ENCODE data around the gene TBC1D1. TPM values are rescaled to one million over a fixed set of nuclear protein-coding genes. Genes with fewer than 3 reads are reported as not detected.

The TBC1D1 gene
- total RNA-seq, 1 donor from 2014 or later, result 113 TPM

- no peak for TF ChIP-seq CTCF (conservative IDR thresholded peaks at IDR 0.05)
- peaks cover 3% of the 10 kb centered on the region for H3K27me3 Mint-ChIP-seq (ENCODE audit: low read depth)
- DNase-seq (ENCODE audit: low read depth, low spot score), result no peak
- H3K4me3 Mint-ChIP-seq, result no peak overlapping the region
- no peak overlapping the region for H3K27ac Mint-ChIP-seq (ENCODE audit: unreplicated experiment)
- peaks cover 14% of the 10 kb centered on the region for H3K4me1 Mint-ChIP-seq
- no peaks in the 10 kb centered on the region for H3K36me3 Mint-ChIP-seq (ENCODE audit: low read depth)
- H3K9me3 Mint-ChIP-seq, result no peaks in the 10 kb centered on the region
These were observed 14.8 kb downstream of the TBC1D1 start for GRCh38 chr4:37905533-37906169.

GRCh38 chr4:37908488-37909331 is 17.8 kb downstream of the TBC1D1 start:
- Mint-ChIP-seq H3K27ac (ENCODE audit: unreplicated experiment) (no peak overlapping the region), H3K4me3 (no peak overlapping the region), H3K27me3 (ENCODE audit: low read depth) (peaks cover under 1% of the 10 kb centered on the region), H3K9me3 (no peaks in the 10 kb centered on the region), H3K36me3 (ENCODE audit: low read depth) (no peaks in the 10 kb centered on the region), H3K4me1 (peaks cover 14% of the 10 kb centered on the region)
- no peak for TF ChIP-seq CTCF (conservative IDR thresholded peaks at IDR 0.05)
- no peak for DNase-seq (ENCODE audit: low read depth, low spot score)

- no peaks in the 10 kb centered on the region for H3K36me3 Mint-ChIP-seq (ENCODE audit: low read depth)
These were observed 18.6 kb downstream of the TBC1D1 start for GRCh38 chr4:37909332-37910090.

GRCh38 chr4:37910091-37910486 is 19.2 kb downstream of the TBC1D1 start:
- H3K36me3 Mint-ChIP-seq (ENCODE audit: low read depth), result no peaks in the 10 kb centered on the region
- no peak for TF ChIP-seq CTCF (conservative IDR thresholded peaks at IDR 0.05)

More at GRCh38 chr4:37909332-37910090, 18.6 kb downstream of the TBC1D1 start:
- no peaks in the 10 kb centered on the region for H3K9me3 Mint-ChIP-seq
- no peaks in the 10 kb centered on the region for H3K27me3 Mint-ChIP-seq (ENCODE audit: low read depth)
- peaks cover 14% of the 10 kb centered on the region for H3K4me1 Mint-ChIP-seq
- no peak for DNase-seq (ENCODE audit: low read depth, low spot score)
- no peak for TF ChIP-seq CTCF (conservative IDR thresholded peaks at IDR 0.05)
- no peak overlapping the region for H3K4me3 Mint-ChIP-seq
- H3K27ac Mint-ChIP-seq (ENCODE audit: unreplicated experiment), result no peak overlapping the region

GRCh38 chr4:37914539-37914938 is 23.7 kb downstream of the TBC1D1 start:
- peaks cover 3% of the 10 kb centered on the region for H3K4me1 Mint-ChIP-seq
- no peak for TF ChIP-seq CTCF (conservative IDR thresholded peaks at IDR 0.05)
- no peaks in the 10 kb centered on the region for H3K9me3 Mint-ChIP-seq
- no peaks in the 10 kb centered on the region for H3K27me3 Mint-ChIP-seq (ENCODE audit: low read depth)
- H3K27ac Mint-ChIP-seq (ENCODE audit: unreplicated experiment), result no peak overlapping the region
- H3K36me3 Mint-ChIP-seq (ENCODE audit: low read depth), result no peaks in the 10 kb centered on the region
- no peak overlapping the region for H3K4me3 Mint-ChIP-seq
- no peak for DNase-seq (ENCODE audit: low read depth, low spot score)

More at GRCh38 chr4:37910091-37910486, 19.2 kb downstream of the TBC1D1 start:
- Mint-ChIP-seq H3K4me1 (peaks cover 14% of the 10 kb centered on the region), H3K27ac (ENCODE audit: unreplicated experiment) (no peak overlapping the region), H3K27me3 (ENCODE audit: low read depth) (no peaks in the 10 kb centered on the region), H3K4me3 (no peak overlapping the region), H3K9me3 (no peaks in the 10 kb centered on the region)
- DNase-seq (ENCODE audit: low read depth, low spot score), result no peak
